HCEC 1CT (cell line): ENCODE data around the gene SERPINA4.
"Not testable (repeated sequence)": the region's sequence is repeated elsewhere in the genome, so short reads cannot be mapped to it uniquely, and the experiment has no call there.

Experiments
- DNase-seq: peaks from one replicate; pipeline ENCODE4 v3.0.0-alpha.2; 2017

Gene SERPINA4

GRCh38 chr14:94569381-94570001 is 8.2 kb downstream of the SERPINA4 start:
- DNase-seq: no peak

GRCh38 chr14:94570002-94570400 is 8.8 kb downstream of the SERPINA4 start:
- DNase-seq: no peak

- no peak for DNase-seq
Observed at GRCh38 chr14:94570440-94570839, 9.2 kb downstream of the SERPINA4 start.

- DNase-seq: no peak
Observed at GRCh38 chr14:94571395-94571794, 10.2 kb downstream of the SERPINA4 start.

GRCh38 chr14:94571950-94572349 is 10.7 kb downstream of the SERPINA4 start:
- DNase-seq: no peak

GRCh38 chr14:94572637-94573303 is 11.5 kb downstream of the SERPINA4 start:
- no peak for DNase-seq

- no peak for DNase-seq
Observed at GRCh38 chr14:94573475-94574277, 12.4 kb downstream of the SERPINA4 start.

GRCh38 chr14:94574336-94574735 is 13.1 kb downstream of the SERPINA4 start:
- no peak for DNase-seq

- no peak for DNase-seq
Observed at GRCh38 chr14:94575730-94576585, 14.7 kb downstream of the SERPINA4 start.

GRCh38 chr14:94577472-94577871 is 16.2 kb downstream of the SERPINA4 start:
- not testable (repeated sequence) for DNase-seq

GRCh38 chr14:94578712-94579111 is 17.5 kb downstream of the SERPINA4 start:
- no peak for DNase-seq

- no peak for DNase-seq
Observed at GRCh38 chr14:94581127-94581999, 20.1 kb downstream of the SERPINA4 start, which contains the start of gene SERPINA5. TSS of gene SERPINA5 (plus strand) at chr14:94581426. CDS start at chr14:94587363, 5,937 bp downstream.

- no peak for DNase-seq
Observed at GRCh38 chr14:94582199-94582750, 21.0 kb downstream of the SERPINA4 start.

GRCh38 chr14:94582851-94583250 is 21.6 kb downstream of the SERPINA4 start:
- DNase-seq: no peak

- DNase-seq: no peak
Observed at GRCh38 chr14:94583557-94583956, 22.3 kb downstream of the SERPINA4 start.

- no peak for DNase-seq
Observed at GRCh38 chr14:94584591-94585280, 23.5 kb downstream of the SERPINA4 start.

GRCh38 chr14:94586635-94587034 is 25.4 kb downstream of the SERPINA4 start:
- DNase-seq: no peak

- DNase-seq: no peak
Observed at GRCh38 chr14:94588311-94588710, 27.1 kb downstream of the SERPINA4 start.

GRCh38 chr14:94591073-94591472 is 29.8 kb downstream of the SERPINA4 start:
- DNase-seq: no peak

- no peak for DNase-seq
Observed at GRCh38 chr14:94591871-94592270, 30.6 kb downstream of the SERPINA4 start.

GRCh38 chr14:94592457-94592856 is 31.2 kb downstream of the SERPINA4 start:
- no peak for DNase-seq
